GM12892 (cell line): Measurements from ENCODE around the gene FYB2.

ENCODE experiments used
- POLR2A ChIP-seq: IDR thresholded peaks from 2 replicates; pipeline ENCODE4 v1.6.1; 2011; ENCODE audit warnings: low read depth, low read length, control low read depth
- POLR2AphosphoS5 ChIP-seq: IDR thresholded peaks from 2 replicates; pipeline ENCODE4 v1.6.1; 2011; ENCODE audit warnings: low read depth, low read length, control low read depth

- TF ChIP-seq POLR2AphosphoS5 (no peak), POLR2A (no peak)
Measured at GRCh38 chr1:56671542-56671941, 147.7 kb downstream of the FYB2 start.
